Activated effector memory CD4-positive, alpha-beta T cell treated with Interleukin-2 at 50 U/mL for 16 hours (primary cell): ENCODE measurements around the gene CFAP65.

Experiments
- DNase-seq: peaks from one replicate; pipeline ENCODE4 v3.0.0-alpha.2; 2020

The CFAP65 gene

GRCh38 chr2:219041252-219041651 is at the start of gene CFAP65:
TSS of gene CFAP65 (minus strand) at chr2:219041516. CDS start at chr2:219039048, 2,468 bp downstream.
- DNase-seq: no peak

- no peak for DNase-seq
Observed at GRCh38 chr2:219090436-219091299, 49.4 kb upstream of the CFAP65 start.

- DNase-seq: no peak
Observed at GRCh38 chr2:219089330-219089729, 48.0 kb upstream of the CFAP65 start.

GRCh38 chr2:219087848-219088247 is 46.5 kb upstream of the CFAP65 start:
- DNase-seq: no peak

- no peak for DNase-seq
Observed at GRCh38 chr2:219087361-219087760, 46.0 kb upstream of the CFAP65 start.

- DNase-seq: no peak
Observed at GRCh38 chr2:219086196-219086595, 44.9 kb upstream of the CFAP65 start.

GRCh38 chr2:219084791-219085190 is 43.5 kb upstream of the CFAP65 start:
- DNase-seq: no peak

GRCh38 chr2:219082332-219082958 is 41.1 kb upstream of the CFAP65 start:
- no peak for DNase-seq

- DNase-seq: no peak
Observed at GRCh38 chr2:219081701-219082331, 40.5 kb upstream of the CFAP65 start.

- no peak for DNase-seq
Observed at GRCh38 chr2:219081096-219081495, 39.8 kb upstream of the CFAP65 start.

GRCh38 chr2:219079417-219079816 is 38.1 kb upstream of the CFAP65 start:
- no peak for DNase-seq

- DNase-seq: no peak
Observed at GRCh38 chr2:219078951-219079350, 37.6 kb upstream of the CFAP65 start.

GRCh38 chr2:219078126-219078525 is 36.8 kb upstream of the CFAP65 start:
- no peak for DNase-seq

- no peak for DNase-seq
Observed at GRCh38 chr2:219076253-219076652, 34.9 kb upstream of the CFAP65 start.

- no peak for DNase-seq
Observed at GRCh38 chr2:219073413-219074129, 32.3 kb upstream of the CFAP65 start.

- DNase-seq: no peak
Observed at GRCh38 chr2:219072741-219073250, 31.5 kb upstream of the CFAP65 start.

- DNase-seq: no peak
Observed at GRCh38 chr2:219071131-219071816, 30.0 kb upstream of the CFAP65 start.

- DNase-seq: no peak
Observed at GRCh38 chr2:219065484-219065883, 24.2 kb upstream of the CFAP65 start.

- no peak for DNase-seq
Observed at GRCh38 chr2:219062081-219062480, 20.8 kb upstream of the CFAP65 start.

GRCh38 chr2:219060821-219061791 is 19.8 kb upstream of the CFAP65 start, which contains the start of gene IHH:
TSS of gene IHH (minus strand) at chr2:219060921. CDS start at chr2:219060467, 454 bp downstream.
- DNase-seq: no peak
